ENCODE data around the gene ACO2. TPM values are rescaled to one million over a fixed set of nuclear protein-coding genes. Genes with fewer than 3 reads are reported as not detected.
A peak's percentile ranks its signal among the peaks of the same experiment; 100 is the strongest.

ACO2 gene
- total RNA-seq, 1 experiment from 2014 or later, result 76.7 TPM

DNA sequence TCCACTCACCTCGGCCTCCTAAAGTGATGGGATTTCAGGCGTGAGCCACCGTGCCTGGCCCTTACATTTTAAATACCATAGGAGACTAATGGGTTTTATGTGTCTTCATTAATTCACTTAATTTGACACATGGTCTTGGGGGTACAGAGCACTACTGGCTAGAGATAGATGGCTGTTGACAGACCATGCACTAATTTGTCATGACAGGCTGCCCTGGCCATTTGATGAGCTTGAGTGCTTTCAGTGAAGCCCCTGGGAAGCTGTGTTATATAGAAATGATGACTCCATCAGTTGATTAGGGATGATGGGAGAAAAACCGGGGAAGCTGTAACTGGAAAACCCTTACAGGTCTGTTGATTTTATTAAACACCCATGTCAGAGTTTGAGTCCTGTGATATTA is 7.0 kb upstream of the ACO2 start:
- Histone ChIP-seq H3K36me3 (ENCODE audit: low read depth) (peaks cover 44% of the 10 kb centered on the region), H2AFZ (no peak overlapping the region), H3K4me2 (no peak overlapping the region), H3K79me2 (ENCODE audit: low read depth) (peaks cover 28% of the 10 kb centered on the region), H3F3A (ENCODE audit: insufficient read depth, low read depth) (peaks cover 43% of the 10 kb centered on the region; the same call in 1 of the 2 replicates), H3K4me1 (replicated peaks; ENCODE audit: insufficient read depth) (no peaks in the 10 kb centered on the region; the same call in 1 of the 2 replicates), H3K9me3 (ENCODE audit: insufficient read depth, low read depth) (no peaks in the 10 kb centered on the region), H3K4me3 (no peak overlapping the region), H3K9me2 (ENCODE audit: insufficient read depth) (no peaks in the 10 kb centered on the region), H3K27me3 (ENCODE audit: insufficient read depth, low read depth) (no peaks in the 10 kb centered on the region), H3K27ac (no peak overlapping the region), H4K20me1 (ENCODE audit: insufficient read depth) (0 out of 2 replicates have a peak, but pooled peaks cover 11% of the 10 kb centered on the region)
- no peak for DNase-seq
- BruUV-seq (replicated peaks), result no TSS peak
- intact Hi-C loops (cut with micrococcal nuclease; ENCODE audit: unreplicated experiment), result no loop called here
- CTCF ChIA-PET, result interaction anchor here (0.6 kb wide), 2 partner anchors 173 to 562 kb away, joined by 5 to 11 read pairs; no protein-coding TSS in a partner anchor
- TF ChIP-seq EZH2 (IDR thresholded peaks at IDR 0.05; ENCODE audit: low read depth), result no peak
- TF ChIP-seq, protein P1, sequence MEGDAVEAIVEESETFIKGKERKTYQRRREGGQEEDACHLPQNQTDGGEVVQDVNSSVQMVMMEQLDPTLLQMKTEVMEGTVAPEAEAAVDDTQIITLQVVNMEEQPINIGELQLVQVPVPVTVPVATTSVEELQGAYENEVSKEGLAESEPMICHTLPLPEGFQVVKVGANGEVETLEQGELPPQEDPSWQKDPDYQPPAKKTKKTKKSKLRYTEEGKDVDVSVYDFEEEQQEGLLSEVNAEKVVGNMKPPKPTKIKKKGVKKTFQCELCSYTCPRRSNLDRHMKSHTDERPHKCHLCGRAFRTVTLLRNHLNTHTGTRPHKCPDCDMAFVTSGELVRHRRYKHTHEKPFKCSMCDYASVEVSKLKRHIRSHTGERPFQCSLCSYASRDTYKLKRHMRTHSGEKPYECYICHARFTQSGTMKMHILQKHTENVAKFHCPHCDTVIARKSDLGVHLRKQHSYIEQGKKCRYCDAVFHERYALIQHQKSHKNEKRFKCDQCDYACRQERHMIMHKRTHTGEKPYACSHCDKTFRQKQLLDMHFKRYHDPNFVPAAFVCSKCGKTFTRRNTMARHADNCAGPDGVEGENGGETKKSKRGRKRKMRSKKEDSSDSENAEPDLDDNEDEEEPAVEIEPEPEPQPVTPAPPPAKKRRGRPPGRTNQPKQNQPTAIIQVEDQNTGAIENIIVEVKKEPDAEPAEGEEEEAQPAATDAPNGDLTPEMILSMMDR (conservative IDR thresholded peaks at IDR 0.05), result no peak
- POLR2A ChIA-PET (ENCODE audit: unreplicated experiment), result interaction anchor here (0.8 kb wide), 1 partner anchor 351 kb away, joined by 16 read pairs; no protein-coding TSS in a partner anchor

DNA sequence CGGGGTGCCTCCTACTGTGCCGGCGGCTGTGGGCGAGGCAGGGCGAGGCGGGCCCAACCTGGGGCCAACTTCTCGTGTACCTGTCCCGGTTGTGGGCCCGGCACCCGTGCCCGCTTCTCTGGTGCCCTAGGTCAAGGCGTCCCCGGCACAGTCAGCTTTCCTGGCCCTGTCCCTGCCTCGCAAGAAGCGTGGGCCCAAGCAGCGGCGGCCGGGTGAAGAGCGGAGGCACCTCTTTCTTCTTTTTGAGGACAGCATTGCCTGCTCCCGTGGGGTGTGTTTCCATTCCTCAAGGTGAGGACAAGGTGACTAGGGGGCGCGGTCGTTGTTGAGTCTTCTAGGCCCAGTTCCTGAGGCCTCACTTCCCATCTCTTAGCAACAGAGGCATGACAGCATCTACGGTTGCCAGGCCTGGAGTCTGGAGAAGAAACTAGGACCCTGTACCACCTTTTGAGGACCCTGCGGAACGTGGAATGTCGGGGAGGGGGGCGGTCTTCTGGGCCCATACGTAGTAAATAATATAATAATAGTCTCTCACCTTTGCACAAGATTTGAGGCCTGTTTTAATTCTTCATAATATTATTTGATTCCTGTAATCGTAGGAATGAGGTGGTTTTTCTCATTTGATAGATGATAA is 418 bp downstream of the ACO2 start:
- ChIA-PET CTCF (interaction anchor here (1.3 kb wide), 1 partner anchor 48 kb away, joined by 4 read pairs; no protein-coding TSS in a partner anchor), POLR2A (ENCODE audit: unreplicated experiment) (interaction anchor here (0.5 to 1.5 kb wide), 4 partner anchors 21 to 299 kb away, joined by 4 to 15 read pairs (median 11); partner anchors contain the start of gene TOB2)
- Histone ChIP-seq H3K4me3 (peak overlapping the region; percentile 84), H4K20me1 (ENCODE audit: insufficient read depth) (peaks cover 22% of the 10 kb centered on the region; the same call in 1 of the 2 replicates), H3K27me3 (ENCODE audit: insufficient read depth, low read depth) (no peaks in the 10 kb centered on the region), H3K9me3 (ENCODE audit: insufficient read depth, low read depth) (no peaks in the 10 kb centered on the region), H3K9me2 (ENCODE audit: insufficient read depth) (no peaks in the 10 kb centered on the region), H3K4me2 (peak overlapping the region; percentile 96), H3K79me2 (ENCODE audit: low read depth) (peaks cover 92% of the 10 kb centered on the region), H3F3A (ENCODE audit: insufficient read depth, low read depth) (peaks cover 20% of the 10 kb centered on the region; the same call in 1 of the 2 replicates), H3K27ac (peak overlapping the region; percentile 78), H2AFZ (peak overlapping the region; percentile 83), H3K36me3 (ENCODE audit: low read depth) (peaks cover 38% of the 10 kb centered on the region), H3K4me1 (replicated peaks; ENCODE audit: insufficient read depth) (peaks cover 25% of the 10 kb centered on the region)
- intact Hi-C loops (cut with micrococcal nuclease; ENCODE audit: unreplicated experiment), result loop anchor here (1.0 kb wide), 1 partner anchor 21 kb away; no protein-coding TSS in a partner anchor
- DNase-seq, result peak in 1 of 2 experiments; percentile 52
- no peak for TF ChIP-seq EZH2 (IDR thresholded peaks at IDR 0.05; ENCODE audit: low read depth)
- TF ChIP-seq, protein P1 (conservative IDR thresholded peaks at IDR 0.05), result no peak
- no TSS peak for BruUV-seq (replicated peaks)

DNA sequence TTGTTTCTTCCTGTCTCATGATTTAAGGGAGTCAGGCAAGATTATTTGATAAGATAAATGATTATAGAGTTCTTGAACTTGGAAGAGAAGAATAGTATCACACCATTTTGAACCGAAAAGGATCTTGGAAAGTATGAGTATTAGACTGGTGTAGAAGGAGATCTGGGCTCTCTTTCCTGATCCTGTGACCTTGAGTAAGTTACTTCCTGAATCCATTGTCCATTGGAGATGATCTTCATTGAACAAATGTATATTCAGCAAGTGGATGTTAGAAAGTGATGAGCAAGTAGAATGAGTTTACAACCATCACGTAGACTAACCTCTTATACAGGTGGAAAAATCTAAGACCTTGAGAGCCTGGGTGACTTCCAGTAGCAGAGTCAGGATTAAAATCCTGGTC is 2.0 kb downstream of the ACO2 start:
- intact Hi-C loops (cut with micrococcal nuclease; ENCODE audit: unreplicated experiment), result no loop called here
- CTCF ChIA-PET, result no interaction called here

More for the DNA sequence above, 2.0 kb downstream of the ACO2 start:
- H3K79me2 ChIP-seq (ENCODE audit: low read depth), result peaks cover 92% of the 10 kb centered on the region
- H3K9me3 ChIP-seq (ENCODE audit: insufficient read depth, low read depth), result no peaks in the 10 kb centered on the region
- no peak for DNase-seq
- H3K4me3 ChIP-seq, result no peak overlapping the region; the same call in 1 of the 2 replicates
- peaks cover 23% of the 10 kb centered on the region for H4K20me1 ChIP-seq (ENCODE audit: insufficient read depth)
- H3K27me3 ChIP-seq (ENCODE audit: insufficient read depth, low read depth), result no peaks in the 10 kb centered on the region
- no peak overlapping the region for H2AFZ ChIP-seq
- no peak overlapping the region for H3K27ac ChIP-seq
- BruUV-seq (replicated peaks), result no TSS peak
- peaks cover 32% of the 10 kb centered on the region for H3K36me3 ChIP-seq (ENCODE audit: low read depth)
- POLR2A ChIA-PET (ENCODE audit: unreplicated experiment), result no interaction called here
- peaks cover 25% of the 10 kb centered on the region for H3K4me1 ChIP-seq (replicated peaks; ENCODE audit: insufficient read depth)
- TF ChIP-seq, protein P1 (conservative IDR thresholded peaks at IDR 0.05), result no peak
- no peak for TF ChIP-seq EZH2 (IDR thresholded peaks at IDR 0.05; ENCODE audit: low read depth)
- peaks cover 10% of the 10 kb centered on the region; the same call in 1 of the 2 replicates for H3F3A ChIP-seq (ENCODE audit: insufficient read depth, low read depth)
- H3K9me2 ChIP-seq (ENCODE audit: insufficient read depth), result no peaks in the 10 kb centered on the region
- H3K4me2 ChIP-seq, result peak overlapping the region; percentile 96; the same call in 1 of the 2 replicates
